GM12874 (cell line): ENCODE results near the gene TRIO.

Experiments used
- TF ChIP-seq, protein P1 (sequence below): IDR thresholded peaks from 2 replicates; pipeline ENCODE4 v1.5.1; 2011; ENCODE audit warnings: low read depth, mild to moderate bottlenecking, control low read depth, low read length, moderate library complexity; ENCODE audit not compliant: insufficient read depth

Gene TRIO

GRCh38 chr5:14212838-14213237, 69.7 kb downstream of the TRIO start:
- TF ChIP-seq, protein P1, sequence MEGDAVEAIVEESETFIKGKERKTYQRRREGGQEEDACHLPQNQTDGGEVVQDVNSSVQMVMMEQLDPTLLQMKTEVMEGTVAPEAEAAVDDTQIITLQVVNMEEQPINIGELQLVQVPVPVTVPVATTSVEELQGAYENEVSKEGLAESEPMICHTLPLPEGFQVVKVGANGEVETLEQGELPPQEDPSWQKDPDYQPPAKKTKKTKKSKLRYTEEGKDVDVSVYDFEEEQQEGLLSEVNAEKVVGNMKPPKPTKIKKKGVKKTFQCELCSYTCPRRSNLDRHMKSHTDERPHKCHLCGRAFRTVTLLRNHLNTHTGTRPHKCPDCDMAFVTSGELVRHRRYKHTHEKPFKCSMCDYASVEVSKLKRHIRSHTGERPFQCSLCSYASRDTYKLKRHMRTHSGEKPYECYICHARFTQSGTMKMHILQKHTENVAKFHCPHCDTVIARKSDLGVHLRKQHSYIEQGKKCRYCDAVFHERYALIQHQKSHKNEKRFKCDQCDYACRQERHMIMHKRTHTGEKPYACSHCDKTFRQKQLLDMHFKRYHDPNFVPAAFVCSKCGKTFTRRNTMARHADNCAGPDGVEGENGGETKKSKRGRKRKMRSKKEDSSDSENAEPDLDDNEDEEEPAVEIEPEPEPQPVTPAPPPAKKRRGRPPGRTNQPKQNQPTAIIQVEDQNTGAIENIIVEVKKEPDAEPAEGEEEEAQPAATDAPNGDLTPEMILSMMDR: no peak

DNA sequence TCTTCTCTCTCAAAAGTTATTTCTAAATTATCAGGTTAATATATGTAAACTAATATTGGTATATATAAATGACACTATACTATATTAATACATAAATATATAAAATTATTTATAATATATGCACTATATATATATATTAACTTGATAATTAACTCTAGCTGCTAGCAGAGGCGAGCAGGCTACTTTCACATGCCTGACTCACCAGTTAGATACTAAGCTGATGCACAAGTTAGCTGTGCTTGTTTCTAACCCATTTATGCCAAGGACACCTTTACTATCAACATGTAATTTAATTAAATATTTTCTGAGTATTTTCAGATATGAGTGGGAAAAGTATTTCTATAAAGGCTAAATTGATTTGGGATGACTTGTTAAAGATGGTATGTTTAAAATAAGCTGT, 70.1 kb downstream of the TRIO start:
- TF ChIP-seq, protein P1: no peak

DNA sequence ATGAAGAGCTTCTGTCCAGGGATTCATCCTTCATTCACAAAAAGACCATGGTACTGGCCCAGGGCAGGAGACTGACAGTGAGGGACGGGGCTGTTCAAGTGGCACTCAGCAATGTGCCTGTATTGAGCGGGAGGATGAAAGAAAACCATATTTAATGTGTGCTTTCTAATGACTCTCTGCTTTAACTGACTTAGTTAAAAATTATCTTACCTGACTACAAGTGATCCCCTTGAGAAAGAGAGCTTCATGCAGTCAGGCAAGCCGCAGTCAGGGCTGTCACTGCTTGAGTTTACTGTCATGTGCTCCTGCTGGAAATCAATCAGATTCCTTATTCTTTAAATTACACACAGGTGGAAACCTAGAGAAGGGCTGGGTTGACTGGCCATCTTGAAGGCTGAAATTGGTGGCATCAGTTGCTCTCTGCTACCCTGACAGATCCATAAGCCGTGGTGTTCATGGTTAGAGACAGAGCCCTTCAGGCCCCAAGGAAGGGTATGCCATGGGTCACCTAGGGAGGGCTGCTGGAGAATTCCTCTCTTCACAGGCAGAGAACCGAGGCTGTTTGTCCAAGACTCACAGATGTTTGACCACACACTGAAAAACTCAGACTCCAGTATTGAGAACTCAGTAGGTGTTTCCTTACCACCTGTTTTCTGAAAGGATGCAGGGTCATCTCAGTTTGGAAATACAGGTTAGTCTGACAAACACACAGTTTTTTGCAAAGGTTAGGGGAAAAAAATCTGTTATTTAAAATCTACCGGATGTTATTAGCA, 70.9 kb downstream of the TRIO start:
- TF ChIP-seq, protein P1: no peak

GRCh38 chr5:14215901-14216300, 72.8 kb downstream of the TRIO start:
- TF ChIP-seq, protein P1: no peak

DNA sequence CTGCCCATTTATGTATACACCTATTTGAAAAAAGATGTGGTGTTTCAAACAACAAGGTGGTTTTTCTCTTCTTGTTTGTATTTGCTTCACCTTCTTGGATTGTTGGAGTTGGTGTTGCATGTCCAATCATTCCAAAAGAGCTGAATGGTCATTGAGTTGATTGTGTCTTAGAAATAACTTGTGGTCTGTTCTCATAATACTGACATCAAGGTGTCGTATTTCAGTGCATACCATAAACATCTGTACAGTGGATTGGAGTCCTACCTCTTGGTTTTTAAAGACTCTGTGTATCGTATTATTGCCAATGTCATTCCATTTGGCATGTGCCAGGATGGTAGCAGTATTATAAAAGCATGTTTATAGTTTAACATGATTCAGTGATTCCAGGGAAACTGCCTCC, 73.2 kb downstream of the TRIO start:
- TF ChIP-seq, protein P1: no peak

DNA sequence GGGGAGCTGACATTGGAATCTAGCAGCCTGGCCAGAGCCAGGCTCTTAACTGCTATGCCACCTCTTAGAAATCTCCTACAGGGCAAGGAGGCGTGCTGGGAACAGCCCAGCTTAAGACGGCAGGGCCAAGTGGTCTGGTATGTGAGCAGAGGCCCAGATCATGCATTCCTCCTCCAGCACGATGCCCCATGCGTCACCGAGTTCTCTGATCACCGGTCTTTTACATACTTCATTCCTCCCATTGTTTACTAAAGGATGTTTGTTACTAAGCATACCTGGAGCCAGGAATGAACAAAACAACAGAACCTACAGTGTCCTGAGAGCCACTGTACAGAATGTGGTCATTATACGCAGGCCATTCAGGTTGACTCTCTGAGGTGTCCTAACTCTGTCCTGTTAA, 73.8 kb downstream of the TRIO start:
- TF ChIP-seq, protein P1: no peak

GRCh38 chr5:14217587-14217986, 74.4 kb downstream of the TRIO start:
- TF ChIP-seq, protein P1: no peak

- TF ChIP-seq, protein P1: no peak
Observed at GRCh38 chr5:14218011-14218410, 74.9 kb downstream of the TRIO start.
